GM23338 (cell line): Measurements from ENCODE around the gene CCDC69. TPM values are rescaled to one million over a fixed set of nuclear protein-coding genes. Genes with fewer than 3 reads are reported as not detected.

Experiments
- ATAC-seq: fragments of 200-7000 bp; cut with Tn5 transposase; 3 replicates; pipeline ENCODE4 v1.9.1; 2020
- DNase-seq: peaks from one replicate; pipeline ENCODE4 v3.0.0-alpha.2; 2015; ENCODE audit warnings: low spot score
- H2AFZ ChIP-seq: fragments of 200-600 bp; sonication (generic); 2 replicates; pipeline ENCODE4 v1.8.0; 2016; ENCODE audit warnings: antibody characterized with exemption, mild to moderate bottlenecking, moderate library complexity
- H3F3A ChIP-seq: fragments of 200-600 bp; sonication (generic); replicated peaks from 2 replicates; pipeline ENCODE4 v1.8.0; 2017; ENCODE audit warnings: antibody characterized with exemption, mixed run types, low read depth
- H3K27ac ChIP-seq: fragments of 200-600 bp; sonication (generic); 2 replicates; pipeline ENCODE4 v1.6.1; 2016; ENCODE audit warnings: low read depth
- H3K27me3 ChIP-seq: fragments of 200-600 bp; sonication (generic); 2 replicates; pipeline ENCODE4 v1.8.0; 2016; ENCODE audit warnings: mild to moderate bottlenecking, mixed run types, moderate library complexity; ENCODE audit not compliant: insufficient read depth
- H3K36me3 ChIP-seq: fragments of 200-600 bp; sonication (generic); 2 replicates; pipeline ENCODE4 v1.8.0; 2016; ENCODE audit warnings: mild to moderate bottlenecking; ENCODE audit not compliant: insufficient read depth
- H3K4me1 ChIP-seq: fragments of 200-600 bp; sonication (generic); 2 replicates; pipeline ENCODE4 v1.8.0; 2016; ENCODE audit warnings: mild to moderate bottlenecking, moderate library complexity; ENCODE audit not compliant: insufficient read depth
- H3K4me2 ChIP-seq: fragments of 200-600 bp; sonication (generic); 2 replicates; pipeline ENCODE4 v1.7.1; 2017; ENCODE audit warnings: mixed run types
- H3K4me3 ChIP-seq: fragments of 200-600 bp; sonication (generic); 2 replicates; pipeline ENCODE4 v1.6.1; 2016; ENCODE audit warnings: mixed run types
- H3K79me2 ChIP-seq: fragments of 200-600 bp; sonication (generic); replicated peaks from 2 replicates; pipeline ENCODE4 v1.8.0; 2017; ENCODE audit warnings: mild to moderate bottlenecking; ENCODE audit not compliant: insufficient read depth
- H3K9me2 ChIP-seq: fragments of 200-600 bp; sonication (generic); 2 replicates; pipeline ENCODE4 v1.8.0; 2017; ENCODE audit not compliant: insufficient read depth
- H4K20me1 ChIP-seq: fragments of 200-600 bp; sonication (generic); replicated peaks from 2 replicates; pipeline ENCODE4 v1.8.0; 2017; ENCODE audit warnings: mild to moderate bottlenecking; ENCODE audit not compliant: insufficient read depth
- H3K27ac Mint-ChIP-seq: 2 replicates; pipeline ENCODE4 v1.8.0; 2020; ENCODE audit warnings: inconsistent platforms, mild to moderate bottlenecking, moderate library complexity, mixed read lengths
- H3K27me3 Mint-ChIP-seq: 3 replicates; pipeline ENCODE4 v1.8.0; 2022; ENCODE audit warnings: low read depth, mild to moderate bottlenecking, moderate library complexity, mixed read lengths, inconsistent platforms; ENCODE audit not compliant: insufficient read depth, poor library complexity
- H3K36me3 Mint-ChIP-seq: 3 replicates; pipeline ENCODE4 v1.8.0; 2021; ENCODE audit warnings: low read depth, mild to moderate bottlenecking, inconsistent platforms, moderate library complexity, mixed read lengths
- H3K4me1 Mint-ChIP-seq: 3 replicates; pipeline ENCODE4 v1.8.0; 2020; ENCODE audit warnings: mild to moderate bottlenecking, inconsistent platforms, mixed read lengths
- H3K4me3 Mint-ChIP-seq: 3 replicates; pipeline ENCODE4 v1.8.0; 2021; ENCODE audit warnings: moderate library complexity, mild to moderate bottlenecking, inconsistent platforms, mixed read lengths
- H3K9me3 Mint-ChIP-seq: 3 replicates; pipeline ENCODE4 v1.8.0; 2020; ENCODE audit warnings: moderate library complexity, mild to moderate bottlenecking, inconsistent platforms, mixed read lengths
- CREB1 ChIP-seq: fragments of 250-450 bp; sonication (Bioruptor Pico); IDR thresholded peaks from 2 replicates; pipeline ENCODE4 v1.5.0; 2020; ENCODE audit warnings: low read depth, mild to moderate bottlenecking, moderate library complexity
- CTCF ChIP-seq, 2 experiments: fragments of 200-600 bp in 1 of 2; sonication (generic) in 1 of 2; conservative IDR thresholded peaks; 2 replicates each; pipeline versions ENCODE4 v1.5.1 to v1.6.1; 2016 to 2017; ENCODE audit warnings: antibody characterized with exemption in 2 of 2, low read depth in 2 of 2, mild to moderate bottlenecking in 2 of 2, moderate library complexity in 1 of 2
- ETS1 ChIP-seq: IDR thresholded peaks from 2 replicates; pipeline ENCODE4 v1.6.1; 2016; ENCODE audit warnings: antibody characterized with exemption
- EZH2 ChIP-seq: fragments of 200-600 bp; sonication (generic); IDR thresholded peaks from one replicate; pipeline ENCODE4 v1.8.0; 2017; ENCODE audit warnings: antibody characterized with exemption, mild to moderate bottlenecking, low read depth; ENCODE audit not compliant: unreplicated experiment
- EZH2phosphoT487 ChIP-seq: fragments of 200-600 bp; sonication (generic); IDR thresholded peaks from one replicate; pipeline ENCODE4 v1.8.1; 2018; ENCODE audit warnings: antibody characterized with exemption; ENCODE audit not compliant: unreplicated experiment
- JUNB ChIP-seq: IDR thresholded peaks from one replicate; pipeline ENCODE4 v1.6.1; 2016; ENCODE audit warnings: antibody characterized with exemption; ENCODE audit not compliant: unreplicated experiment
- NANOG ChIP-seq: IDR thresholded peaks from 2 replicates; pipeline ENCODE4 v1.6.1; 2016; ENCODE audit warnings: antibody characterized with exemption, borderline replicate concordance
- POLR2AphosphoS5 ChIP-seq: IDR thresholded peaks from 2 replicates; pipeline ENCODE4 v1.6.1; 2016; ENCODE audit warnings: antibody characterized with exemption, low read depth
- REST ChIP-seq: IDR thresholded peaks from one replicate; pipeline ENCODE4 v1.6.1; 2018; ENCODE audit warnings: antibody characterized with exemption; ENCODE audit not compliant: unreplicated experiment
- STAT1 ChIP-seq: IDR thresholded peaks from one replicate; pipeline ENCODE4 v1.6.1; 2016; ENCODE audit warnings: antibody characterized with exemption; ENCODE audit not compliant: unreplicated experiment
- ZNF114 ChIP-seq: fragments of 250-450 bp; sonication (Bioruptor Pico); IDR thresholded peaks from 2 replicates; pipeline ENCODE4 v1.5.0; 2020; ENCODE audit warnings: mild to moderate bottlenecking, moderate library complexity
- ZNF331 ChIP-seq: fragments of 250-450 bp; sonication (Bioruptor Pico); IDR thresholded peaks from 2 replicates; pipeline ENCODE4 v1.5.0; 2020; ENCODE audit warnings: low read depth, mild to moderate bottlenecking, moderate library complexity
- ZNF462 ChIP-seq: fragments of 250-450 bp; sonication (Bioruptor Pico); IDR thresholded peaks from 2 replicates; pipeline ENCODE4 v1.5.0; 2020; ENCODE audit warnings: mild to moderate bottlenecking, moderate library complexity
- polyA plus RNA-seq: library from polyadenylated mRNA; unstranded; fragments of >200 nt; fragmentation: Nextera tagmentation; extraction: Ambion mirVana; gene quantifications from 2 replicates; pipeline ENCODE4 v1.2.1, GENCODE V29; 2016
- total RNA-seq: library from RNA; depleted of rRNA; stranded (reverse); fragments of >200 nt; shearing (Covaris generic); gene quantifications from 2 replicates; pipeline ENCODE4 v1.2.3, GENCODE V29; 2014

Gene CCDC69
- total and polyA plus RNA-seq, 2 experiments from 2014 or later, result 2.7 to 5.3 TPM

- H3K36me3 ChIP-seq, result no peaks in the 10 kb centered on the region
- ATAC-seq, result no peak
- TF ChIP-seq NANOG (no peak), EZH2 (no peak), ETS1 (no peak), ZNF114 (CRISPR knock-in tag) (no peak), JUNB (no peak), ZNF331 (CRISPR knock-in tag) (no peak), CREB1 (CRISPR knock-in tag) (no peak), STAT1 (no peak), CTCF (conservative IDR thresholded peaks at IDR 0.05; ENCODE audit: low read depth in 2 of 2) (no peak), EZH2phosphoT487 (no peak), ZNF462 (CRISPR knock-in tag) (no peak), POLR2AphosphoS5 (no peak), REST (no peak)
- 0 out of 2 replicates have a peak, but pooled peaks cover under 1% of the 10 kb centered on the region for H4K20me1 ChIP-seq
- Mint-ChIP-seq H3K27ac (no peak overlapping the region), H3K36me3 (no peaks in the 10 kb centered on the region; the same call in 2 of the 3 replicates), H3K27me3 (peaks cover 5% of the 10 kb centered on the region), H3K4me1 (peaks cover 24% of the 10 kb centered on the region), H3K9me3 (no peaks in the 10 kb centered on the region; the same call in 2 of the 3 replicates), H3K4me3 (no peak overlapping the region; the same call in 2 of the 3 replicates)
- no peaks in the 10 kb centered on the region for H3K9me2 ChIP-seq
- no peak overlapping the region for H3K4me3 ChIP-seq
- H3K27ac ChIP-seq, result no peak overlapping the region
- DNase-seq, result no peak
- peaks cover 18% of the 10 kb centered on the region for H3K79me2 ChIP-seq
- H2AFZ ChIP-seq, result no peak overlapping the region
- H3F3A ChIP-seq, result no peaks in the 10 kb centered on the region; the same call in 1 of the 2 replicates
- peaks cover 10% of the 10 kb centered on the region; the same call in 1 of the 2 replicates for H3K27me3 ChIP-seq
- no peak overlapping the region for H3K4me2 ChIP-seq
- H3K4me1 ChIP-seq, result peaks cover 24% of the 10 kb centered on the region
These were observed 64.1 kb downstream of the CCDC69 start for GRCh38 chr5:151159649-151160373.
